GM19467 (cell line): ENCODE results near the gene THAP12.
A peak's percentile ranks its signal among the peaks of the same experiment; 100 is the strongest.

ENCODE experiments used
- ATAC-seq: cut with Tn5 transposase; IDR thresholded peaks from one replicate; pipeline ENCODE4 v1.9.1; 2021; ENCODE audit warnings: mild to moderate bottlenecking, moderate library complexity; ENCODE audit not compliant: unreplicated experiment

THAP12 gene

GRCh38 chr11:76380159-76380976 lies 564 bp downstream of the THAP12 start:
- ATAC-seq = peak; percentile 8

GRCh38 chr11:76379807-76380158 lies 1.1 kb downstream of the THAP12 start:
- ATAC-seq = no peak

- no peak for ATAC-seq
Measured at GRCh38 chr11:76376746-76377558, 4.0 kb downstream of the THAP12 start.

- no peak for ATAC-seq
Measured at GRCh38 chr11:76371170-76371569, 9.8 kb downstream of the THAP12 start.

- ATAC-seq = no peak
Measured at GRCh38 chr11:76369406-76369805, 11.5 kb downstream of the THAP12 start.

- no peak for ATAC-seq
Measured at GRCh38 chr11:76368490-76368889, 12.4 kb downstream of the THAP12 start.

- no peak for ATAC-seq
Measured at GRCh38 chr11:76365038-76365679, 15.8 kb downstream of the THAP12 start.

GRCh38 chr11:76362716-76363115 lies 18.2 kb downstream of the THAP12 start:
- ATAC-seq = no peak

- no peak for ATAC-seq
Measured at GRCh38 chr11:76361776-76362175, 19.2 kb downstream of the THAP12 start.

GRCh38 chr11:76361374-76361773 lies 19.6 kb downstream of the THAP12 start:
- ATAC-seq = no peak

- no peak for ATAC-seq
Measured at GRCh38 chr11:76355172-76355571, 25.8 kb downstream of the THAP12 start.

- no peak for ATAC-seq
Measured at GRCh38 chr11:76348348-76348747, 32.6 kb downstream of the THAP12 start.

- ATAC-seq = no peak
Measured at GRCh38 chr11:76347466-76347865, 33.5 kb downstream of the THAP12 start.

- no peak for ATAC-seq
Measured at GRCh38 chr11:76339221-76339620, 41.7 kb downstream of the THAP12 start.

GRCh38 chr11:76337923-76338322 lies 43.0 kb downstream of the THAP12 start:
- no peak for ATAC-seq

GRCh38 chr11:76337469-76337868 lies 43.5 kb downstream of the THAP12 start:
- ATAC-seq = no peak

GRCh38 chr11:76336597-76336996 lies 44.3 kb downstream of the THAP12 start:
- no peak for ATAC-seq

GRCh38 chr11:76335842-76336241 lies 45.1 kb downstream of the THAP12 start:
- ATAC-seq = no peak

GRCh38 chr11:76334826-76335389 lies 46.0 kb downstream of the THAP12 start:
- no peak for ATAC-seq

GRCh38 chr11:76330651-76331050 lies 50.3 kb downstream of the THAP12 start:
- no peak for ATAC-seq

- no peak for ATAC-seq
Measured at GRCh38 chr11:76329983-76330382, 50.9 kb downstream of the THAP12 start.
